Activated T-helper 2 cell treated with anti-CD3 and anti-CD28 coated beads, Interferon-gamma antibody, Interleukin-2, Interleukin-4, amounts not matched to agents 10 μg/mL and 5 μg/mL and 100 μg/mL, durations not matched to agents 14 hours and 24 hours and 36 hours (primary cell): ENCODE results near the gene LMTK3. TPM values are rescaled to one million over a fixed set of nuclear protein-coding genes. Genes with fewer than 3 reads are reported as not detected.

Experiments
- DNase-seq: peaks from one replicate; pipeline ENCODE4 v3.0.0; 2021; ENCODE audit warnings: low spot score
- H3K27ac Mint-ChIP-seq: one replicate; pipeline ENCODE4 v1.8.0; 2021; ENCODE audit warnings: mixed read lengths
- H3K27me3 Mint-ChIP-seq: one replicate; pipeline ENCODE4 v1.8.0; 2021; ENCODE audit warnings: low read depth, mixed read lengths
- H3K36me3 Mint-ChIP-seq: one replicate; pipeline ENCODE4 v1.8.0; 2021; ENCODE audit warnings: low read depth, mixed read lengths
- H3K4me1 Mint-ChIP-seq: one replicate; pipeline ENCODE4 v1.8.0; 2021; ENCODE audit warnings: low read depth, mixed read lengths
- H3K4me3 Mint-ChIP-seq: one replicate; pipeline ENCODE4 v1.8.0; 2021; ENCODE audit warnings: low read depth, mild to moderate bottlenecking, moderate library complexity, mixed read lengths
- H3K9me3 Mint-ChIP-seq: one replicate; pipeline ENCODE4 v1.8.0; 2021; ENCODE audit warnings: mixed read lengths
- intact Hi-C: fragments of 100-400 bp; cut with micrococcal nuclease; formaldehyde crosslinking; loops from one replicate; pipeline ENCODE4 v1.15.1; 2023
- total RNA-seq: library from RNA; stranded (reverse); gene quantifications from 2 replicates; pipeline ENCODE4 v1.2.3, GENCODE V29; 2022

The LMTK3 gene
- total RNA-seq, 1 donor from 2014 or later: 5.1 TPM

GRCh38 chr19:48477067-48477685 is 34.5 kb downstream of the LMTK3 start:
- DNase-seq: no peak
- intact Hi-C loops: no loop called here
- H3K4me3 Mint-ChIP-seq: no peak overlapping the region
- no peak overlapping the region for H3K27ac Mint-ChIP-seq
- no peaks in the 10 kb centered on the region for H3K9me3 Mint-ChIP-seq
- H3K4me1 Mint-ChIP-seq: peaks cover 12% of the 10 kb centered on the region
- peaks cover 39% of the 10 kb centered on the region for H3K36me3 Mint-ChIP-seq
- no peaks in the 10 kb centered on the region for H3K27me3 Mint-ChIP-seq

GRCh38 chr19:48476176-48476575 is 35.5 kb downstream of the LMTK3 start:
- Mint-ChIP-seq H3K27ac (no peak overlapping the region), H3K36me3 (peaks cover 47% of the 10 kb centered on the region), H3K9me3 (no peaks in the 10 kb centered on the region), H3K4me3 (no peak overlapping the region), H3K27me3 (no peaks in the 10 kb centered on the region), H3K4me1 (peaks cover 11% of the 10 kb centered on the region)
- intact Hi-C loops: no loop called here
- no peak for DNase-seq

GRCh38 chr19:48475369-48476068 is 36.1 kb downstream of the LMTK3 start:
- Mint-ChIP-seq H3K27ac (no peak overlapping the region), H3K4me1 (peaks cover 8% of the 10 kb centered on the region), H3K9me3 (no peaks in the 10 kb centered on the region), H3K27me3 (no peaks in the 10 kb centered on the region), H3K36me3 (peaks cover 51% of the 10 kb centered on the region), H3K4me3 (no peak overlapping the region)
- DNase-seq: no peak
- intact Hi-C loops: no loop called here

- Mint-ChIP-seq H3K4me3 (no peak overlapping the region), H3K4me1 (peaks cover 2% of the 10 kb centered on the region)
Observed at GRCh38 chr19:48474084-48474592, 37.5 kb downstream of the LMTK3 start.

GRCh38 chr19:48473161-48473966 is 38.3 kb downstream of the LMTK3 start:
- no peak overlapping the region for H3K4me3 Mint-ChIP-seq
- H3K36me3 Mint-ChIP-seq: peaks cover 43% of the 10 kb centered on the region
- H3K9me3 Mint-ChIP-seq: no peaks in the 10 kb centered on the region
- no peak overlapping the region for H3K27ac Mint-ChIP-seq
- H3K27me3 Mint-ChIP-seq: no peaks in the 10 kb centered on the region
- DNase-seq: no peak
- peaks cover 4% of the 10 kb centered on the region for H3K4me1 Mint-ChIP-seq
- intact Hi-C loops: no loop called here

More at GRCh38 chr19:48474084-48474592, 37.5 kb downstream of the LMTK3 start:
- Mint-ChIP-seq H3K9me3 (no peaks in the 10 kb centered on the region), H3K27me3 (no peaks in the 10 kb centered on the region), H3K36me3 (peaks cover 43% of the 10 kb centered on the region), H3K27ac (no peak overlapping the region)
- intact Hi-C loops: no loop called here
- no peak for DNase-seq

- Mint-ChIP-seq H3K4me3 (no peak overlapping the region), H3K4me1 (peaks cover 6% of the 10 kb centered on the region), H3K27ac (no peak overlapping the region), H3K36me3 (peaks cover 43% of the 10 kb centered on the region), H3K27me3 (no peaks in the 10 kb centered on the region), H3K9me3 (no peaks in the 10 kb centered on the region)
- DNase-seq: no peak
- intact Hi-C loops: no loop called here
Observed at GRCh38 chr19:48471836-48472235, 39.8 kb downstream of the LMTK3 start.

- no peaks in the 10 kb centered on the region for H3K27me3 Mint-ChIP-seq
- DNase-seq: no peak
- no peak overlapping the region for H3K27ac Mint-ChIP-seq
- no peaks in the 10 kb centered on the region for H3K9me3 Mint-ChIP-seq
- peak overlapping the region; percentile 82 for H3K4me3 Mint-ChIP-seq
- intact Hi-C loops: no loop called here
- peaks cover 6% of the 10 kb centered on the region for H3K4me1 Mint-ChIP-seq
- peaks cover 38% of the 10 kb centered on the region for H3K36me3 Mint-ChIP-seq
Observed at GRCh38 chr19:48470856-48471255, 40.8 kb downstream of the LMTK3 start.

- no peak overlapping the region for H3K27ac Mint-ChIP-seq
- H3K27me3 Mint-ChIP-seq: no peaks in the 10 kb centered on the region
- peaks cover 31% of the 10 kb centered on the region for H3K36me3 Mint-ChIP-seq
- intact Hi-C loops: loop anchor here (2.0 kb wide), 1 partner anchor 23 kb away; no protein-coding TSS in a partner anchor
- peaks cover 7% of the 10 kb centered on the region for H3K4me1 Mint-ChIP-seq
- peak overlapping the region; percentile 82 for H3K4me3 Mint-ChIP-seq
- no peaks in the 10 kb centered on the region for H3K9me3 Mint-ChIP-seq
- no peak for DNase-seq
Observed at GRCh38 chr19:48469934-48470680, 41.5 kb downstream of the LMTK3 start.

- DNase-seq: peak; percentile 69
- peaks cover 9% of the 10 kb centered on the region for H3K4me1 Mint-ChIP-seq
Observed at GRCh38 chr19:48469289-48469881, 42.2 kb downstream of the LMTK3 start, which contains the start of gene CYTH2. TSS of gene CYTH2 (plus strand) at chr19:48469369. CDS start at chr19:48469508, 139 bp downstream.

GRCh38 chr19:48468772-48469288 is 42.8 kb downstream of the LMTK3 start:
- peak; percentile 100 for DNase-seq
- Mint-ChIP-seq H3K36me3 (peaks cover 24% of the 10 kb centered on the region), H3K27me3 (no peaks in the 10 kb centered on the region), H3K4me1 (peaks cover 9% of the 10 kb centered on the region), H3K27ac (peak overlapping the region; percentile 75), H3K4me3 (peak overlapping the region; percentile 82), H3K9me3 (no peaks in the 10 kb centered on the region)
- intact Hi-C loops: loop anchor here (1.0 to 2.0 kb wide), 2 partner anchors 24 kb away; partner anchors contain the start of gene GRWD1

More at GRCh38 chr19:48469289-48469881, 42.2 kb downstream of the LMTK3 start, which contains the start of gene CYTH2:
- Mint-ChIP-seq H3K9me3 (no peaks in the 10 kb centered on the region), H3K27me3 (no peaks in the 10 kb centered on the region), H3K4me3 (peak within 1 kb of the TSS; percentile 82), H3K36me3 (peaks cover 26% of the 10 kb centered on the region), H3K27ac (peak within 1 kb of the TSS; percentile 75)
- intact Hi-C loops: loop anchor here (2.0 kb wide), 1 partner anchor 23 kb away; no protein-coding TSS in a partner anchor

- Mint-ChIP-seq H3K9me3 (no peaks in the 10 kb centered on the region), H3K4me3 (no peak overlapping the region), H3K27ac (no peak overlapping the region), H3K4me1 (peaks cover 9% of the 10 kb centered on the region), H3K27me3 (no peaks in the 10 kb centered on the region), H3K36me3 (peaks cover 8% of the 10 kb centered on the region)
- DNase-seq: no peak
- intact Hi-C loops: no loop called here
Observed at GRCh38 chr19:48466561-48467325, 44.9 kb downstream of the LMTK3 start.
